CD4-positive, alpha-beta T cell treated with Interleukin-12 subunit alpha and Interleukin-12 subunit beta, for 1 hour (primary cell): Measurements from ENCODE around the gene HPSE2.
"Not testable (repeated sequence)": the region's sequence is repeated elsewhere in the genome, so short reads cannot be mapped to it uniquely, and the experiment has no call there.

ENCODE experiments used
- DNase-seq: peaks from one replicate; pipeline ENCODE4 v3.0.0-alpha.2; 2020

The HPSE2 gene

GRCh38 chr10:99002392-99002791 lies 233.3 kb downstream of the HPSE2 start:
- no peak for DNase-seq

- DNase-seq, result no peak
Measured at GRCh38 chr10:98997596-98997995, 238.1 kb downstream of the HPSE2 start.

GRCh38 chr10:98994030-98994429 lies 241.6 kb downstream of the HPSE2 start:
- no peak for DNase-seq

GRCh38 chr10:98983751-98984150 lies 251.9 kb downstream of the HPSE2 start:
- DNase-seq, result not testable (repeated sequence)

- no peak for DNase-seq
Measured at GRCh38 chr10:98980353-98980752, 255.3 kb downstream of the HPSE2 start.

GRCh38 chr10:98971464-98971863 lies 264.2 kb downstream of the HPSE2 start:
- no peak for DNase-seq

- no peak for DNase-seq
Measured at GRCh38 chr10:98967601-98968000, 268.1 kb downstream of the HPSE2 start.

GRCh38 chr10:98963608-98964007 lies 272.0 kb downstream of the HPSE2 start:
- no peak for DNase-seq

GRCh38 chr10:98959379-98959778 lies 276.3 kb downstream of the HPSE2 start:
- no peak for DNase-seq

GRCh38 chr10:98957801-98958200 lies 277.9 kb downstream of the HPSE2 start:
- no peak for DNase-seq

- no peak for DNase-seq
Measured at GRCh38 chr10:98956576-98957260, 278.9 kb downstream of the HPSE2 start.

- DNase-seq, result no peak
Measured at GRCh38 chr10:98953251-98953650, 282.4 kb downstream of the HPSE2 start.

GRCh38 chr10:98951269-98952000 lies 284.2 kb downstream of the HPSE2 start:
- DNase-seq, result no peak

- no peak for DNase-seq
Measured at GRCh38 chr10:98950106-98950505, 285.5 kb downstream of the HPSE2 start.

- no peak for DNase-seq
Measured at GRCh38 chr10:98949306-98949705, 286.3 kb downstream of the HPSE2 start.

- no peak for DNase-seq
Measured at GRCh38 chr10:98943681-98944080, 292.0 kb downstream of the HPSE2 start.

- no peak for DNase-seq
Measured at GRCh38 chr10:98929709-98930108, 305.9 kb downstream of the HPSE2 start.

GRCh38 chr10:98925651-98926050 lies 310.0 kb downstream of the HPSE2 start:
- no peak for DNase-seq

GRCh38 chr10:98924526-98924925 lies 311.1 kb downstream of the HPSE2 start:
- no peak for DNase-seq

- DNase-seq, result no peak
Measured at GRCh38 chr10:98921316-98921715, 314.3 kb downstream of the HPSE2 start.

- no peak for DNase-seq
Measured at GRCh38 chr10:98920807-98921206, 314.8 kb downstream of the HPSE2 start.

GRCh38 chr10:98920360-98920759 lies 315.3 kb downstream of the HPSE2 start:
- DNase-seq, result no peak

- DNase-seq, result no peak
Measured at GRCh38 chr10:98919899-98920298, 315.8 kb downstream of the HPSE2 start.

GRCh38 chr10:98917828-98918227 lies 317.8 kb downstream of the HPSE2 start:
- DNase-seq, result no peak
